Esophagus (tissue), 2 donors: ENCODE measurements around the gene FAM162B. TPM values are rescaled to one million over a fixed set of nuclear protein-coding genes. Genes with fewer than 3 reads are reported as not detected.

Experiments
- H3K27ac ChIP-seq, 2 donors: one replicate each; pipeline ENCODE4 v1.5.1; 2013; ENCODE audit warnings: low read depth in 2 of 2, mild to moderate bottlenecking in 2 of 2, inconsistent platforms in 1 of 2, low read length in 1 of 2, moderate library complexity in 1 of 2
- H3K27me3 ChIP-seq, 2 donors: one replicate each; pipeline ENCODE4 v1.6.1; 2013; ENCODE audit warnings: low read length in 2 of 2, control low read depth in 1 of 2, mild to moderate bottlenecking in 1 of 2; ENCODE audit not compliant: insufficient read depth in 2 of 2, control insufficient read depth in 1 of 2
- H3K36me3 ChIP-seq, 2 donors: one replicate each; pipeline ENCODE4 v1.6.1; 2013; ENCODE audit warnings: low read length in 1 of 2; ENCODE audit not compliant: control insufficient read depth in 2 of 2, insufficient read depth in 2 of 2
- H3K4me1 ChIP-seq, 2 donors: one replicate each; pipeline ENCODE4 v1.6.1; 2013; ENCODE audit warnings: low read length in 1 of 2; ENCODE audit not compliant: control insufficient read depth in 2 of 2, insufficient read depth in 2 of 2
- H3K4me3 ChIP-seq, 2 donors: one replicate each; pipeline ENCODE4 v1.5.1; 2013; ENCODE audit warnings: low read length in 2 of 2, mild to moderate bottlenecking in 2 of 2, low read depth in 1 of 2, moderate library complexity in 1 of 2
- H3K9me3 ChIP-seq, 2 donors: one replicate each; pipeline ENCODE4 v1.6.1; 2013; ENCODE audit warnings: mild to moderate bottlenecking in 2 of 2, low read depth in 1 of 2, low read length in 1 of 2, moderate library complexity in 1 of 2; ENCODE audit not compliant: control insufficient read depth in 2 of 2, insufficient read depth in 1 of 2
- WGBS, 2 donors: extraction: QIAGEN DNeasy Blood & Tissue Kit; methylation state at CpG; one replicate each; pipeline ENCODE4 v1.1.7; 2013; 5-methylcytosine and 5-hydroxymethylcytosine counted together
- polyA plus RNA-seq, 2 donors: library from polyadenylated mRNA; stranded (reverse); fragments of 200-250 nt; gene quantifications; one replicate each; pipeline ENCODE4 v1.2.3, GENCODE V29; 2013
- donor health status: healthy with polysubstance abuse.
- donor health status: Bipolar disorder and iron deficiency.

FAM162B gene
- 1 to 10 TPM in 1 of 2 donors, under 1 TPM in 1; 0.71 to 1.6 TPM for polyA plus RNA-seq

- peaks cover 3 to 11% of the 10 kb centered on the region in 2 donors for H3K4me1 ChIP-seq
- H3K36me3 ChIP-seq = no peaks in the 10 kb centered on the region
- H3K27ac ChIP-seq = peak within 1 kb of the TSS in 1 of 2 donors; percentile 45
- H3K9me3 ChIP-seq = no peaks in the 10 kb centered on the region
- peak within 1 kb of the TSS; percentile 47 to 53 for H3K4me3 ChIP-seq
- 3% methylated on average over 78 to 89 of the region's 89 CpGs for WGBS, 2 donors
- H3K27me3 ChIP-seq = peaks cover 6 to 7% of the 10 kb centered on the region in 2 donors
These were observed at the start of gene FAM162B for GRCh38 chr6:116764961-116765841. FAM162B (minus strand) TSS chr6:116765719; CDS start chr6:116765576, 143 bp downstream.

- WGBS, 2 donors = 69 to 75% methylated on average over 2 of the region's 2 CpGs
- H3K9me3 ChIP-seq = peaks cover 0 to 3% of the 10 kb centered on the region in 2 donors
- H3K4me1 ChIP-seq = no peaks in the 10 kb centered on the region
- no peak overlapping the region for H3K27ac ChIP-seq
- no peak overlapping the region for H3K4me3 ChIP-seq
- H3K36me3 ChIP-seq = no peaks in the 10 kb centered on the region
- H3K27me3 ChIP-seq = no peaks in the 10 kb centered on the region
These were observed 46.6 kb upstream of the FAM162B start for GRCh38 chr6:116812051-116812650.

- H3K4me3 ChIP-seq = no peak overlapping the region
- no peaks in the 10 kb centered on the region for H3K4me1 ChIP-seq
- no peaks in the 10 kb centered on the region for H3K36me3 ChIP-seq
- no peaks in the 10 kb centered on the region for H3K9me3 ChIP-seq
- H3K27ac ChIP-seq = no peak overlapping the region
- no peaks in the 10 kb centered on the region for H3K27me3 ChIP-seq
These were observed 36.5 kb upstream of the FAM162B start for GRCh38 chr6:116801971-116802370.

- H3K36me3 ChIP-seq = no peaks in the 10 kb centered on the region
- H3K4me3 ChIP-seq = no peak overlapping the region
- no peaks in the 10 kb centered on the region for H3K4me1 ChIP-seq
- no peaks in the 10 kb centered on the region for H3K9me3 ChIP-seq
- H3K27ac ChIP-seq = no peak overlapping the region
- H3K27me3 ChIP-seq = no peaks in the 10 kb centered on the region
These were observed 34.4 kb upstream of the FAM162B start for GRCh38 chr6:116799945-116800344.

GRCh38 chr6:116797585-116797984 is 32.1 kb upstream of the FAM162B start:
- H3K4me3 ChIP-seq = no peak overlapping the region
- WGBS, 2 donors = 42 to 43% methylated on average over 2 of the region's 2 CpGs
- H3K9me3 ChIP-seq = no peaks in the 10 kb centered on the region
- H3K27me3 ChIP-seq = no peaks in the 10 kb centered on the region
- H3K27ac ChIP-seq = no peak overlapping the region
- no peaks in the 10 kb centered on the region for H3K4me1 ChIP-seq
- H3K36me3 ChIP-seq = no peaks in the 10 kb centered on the region

GRCh38 chr6:116793224-116793623 is 27.7 kb upstream of the FAM162B start:
- Histone ChIP-seq H3K4me1 (no peaks in the 10 kb centered on the region), H3K36me3 (no peaks in the 10 kb centered on the region)

GRCh38 chr6:116783852-116784251 is 18.3 kb upstream of the FAM162B start:
- WGBS, 2 donors = 59 to 64% methylated on average over 5 of the region's 5 CpGs
- no peaks in the 10 kb centered on the region for H3K9me3 ChIP-seq
- H3K4me3 ChIP-seq = no peak overlapping the region
- H3K36me3 ChIP-seq = no peaks in the 10 kb centered on the region
- H3K27me3 ChIP-seq = no peaks in the 10 kb centered on the region
- no peaks in the 10 kb centered on the region for H3K4me1 ChIP-seq
- H3K27ac ChIP-seq = no peak overlapping the region

More at GRCh38 chr6:116793224-116793623, 27.7 kb upstream of the FAM162B start:
- Histone ChIP-seq H3K27me3 (no peaks in the 10 kb centered on the region), H3K9me3 (no peaks in the 10 kb centered on the region), H3K27ac (no peak overlapping the region), H3K4me3 (no peak overlapping the region)
- WGBS, 2 donors = 64 to 65% methylated on average over 3 of the region's 3 CpGs

GRCh38 chr6:116779573-116780164 is 14.2 kb upstream of the FAM162B start:
- Histone ChIP-seq H3K36me3 (no peaks in the 10 kb centered on the region), H3K27me3 (no peaks in the 10 kb centered on the region), H3K4me3 (no peak overlapping the region), H3K4me1 (no peaks in the 10 kb centered on the region), H3K9me3 (no peaks in the 10 kb centered on the region), H3K27ac (no peak overlapping the region)
- WGBS, 2 donors = 29 to 34% methylated on average over 13 of the region's 13 CpGs

GRCh38 chr6:116773886-116774285 is 8.4 kb upstream of the FAM162B start:
- WGBS, 2 donors = 70 to 74% methylated on average over 1 of the region's 1 CpG
- no peaks in the 10 kb centered on the region for H3K4me1 ChIP-seq
- H3K27ac ChIP-seq = no peak overlapping the region
- H3K9me3 ChIP-seq = no peaks in the 10 kb centered on the region
- no peaks in the 10 kb centered on the region for H3K27me3 ChIP-seq
- H3K4me3 ChIP-seq = no peak overlapping the region
- no peaks in the 10 kb centered on the region for H3K36me3 ChIP-seq
